Measurements from ENCODE around the gene BTBD17. TPM values are rescaled to one million over a fixed set of nuclear protein-coding genes. Genes with fewer than 3 reads are reported as not detected.

BTBD17 gene
- total and polyA plus RNA-seq, 2 experiments from 2014 or later, result 1.9 to 5.0 TPM

GRCh38 chr17:74318391-74318790 is 43.3 kb downstream of the BTBD17 start:
- no peaks in the 10 kb centered on the region for H3K36me3 Mint-ChIP-seq (ENCODE audit: low read depth)

More at GRCh38 chr17:74318391-74318790, 43.3 kb downstream of the BTBD17 start:
- no peak for DNase-seq (ENCODE audit: low spot score)
- no peak overlapping the region for H2AFZ ChIP-seq
- no peak for ATAC-seq
- H3F3A ChIP-seq (replicated peaks; ENCODE audit: low read depth), result no peaks in the 10 kb centered on the region
- H3K4me2 ChIP-seq, result no peak overlapping the region
- no peaks in the 10 kb centered on the region for H3K27me3 ChIP-seq (ENCODE audit: insufficient read depth)
- Mint-ChIP-seq H3K27ac (no peak overlapping the region), H3K9me3 (no peaks in the 10 kb centered on the region; the same call in 2 of the 3 replicates), H3K4me1 (no peaks in the 10 kb centered on the region), H3K4me3 (no peak overlapping the region), H3K27me3 (ENCODE audit: insufficient read depth, low read depth, poor library complexity) (peaks cover 13% of the 10 kb centered on the region)
- no peaks in the 10 kb centered on the region for H3K4me1 ChIP-seq (ENCODE audit: insufficient read depth)
- TF ChIP-seq ETS1 (IDR thresholded peaks at IDR 0.05) (no peak), EZH2phosphoT487 (IDR thresholded peaks at IDR 0.05; ENCODE audit: unreplicated experiment) (no peak), NANOG (IDR thresholded peaks at IDR 0.05; ENCODE audit: borderline replicate concordance) (no peak), CTCF (conservative IDR thresholded peaks at IDR 0.05; ENCODE audit: low read depth in 2 of 2) (no peak), ZNF331 (CRISPR knock-in tag; IDR thresholded peaks at IDR 0.05; ENCODE audit: low read depth) (no peak), ZNF114 (CRISPR knock-in tag; IDR thresholded peaks at IDR 0.05) (no peak), STAT1 (IDR thresholded peaks at IDR 0.05; ENCODE audit: unreplicated experiment) (no peak), EZH2 (IDR thresholded peaks at IDR 0.05; ENCODE audit: low read depth, unreplicated experiment) (no peak), POLR2AphosphoS5 (IDR thresholded peaks at IDR 0.05; ENCODE audit: low read depth) (no peak), REST (IDR thresholded peaks at IDR 0.05; ENCODE audit: unreplicated experiment) (no peak), CREB1 (CRISPR knock-in tag; IDR thresholded peaks at IDR 0.05; ENCODE audit: low read depth) (no peak), JUNB (IDR thresholded peaks at IDR 0.05; ENCODE audit: unreplicated experiment) (no peak), ZNF462 (CRISPR knock-in tag; IDR thresholded peaks at IDR 0.05) (no peak)
- no peaks in the 10 kb centered on the region for H3K9me2 ChIP-seq (ENCODE audit: insufficient read depth)
- no peaks in the 10 kb centered on the region for H3K36me3 ChIP-seq (ENCODE audit: insufficient read depth)
- H3K4me3 ChIP-seq, result no peak overlapping the region
- no peak overlapping the region for H3K27ac ChIP-seq (ENCODE audit: low read depth)
- no peaks in the 10 kb centered on the region for H3K79me2 ChIP-seq (replicated peaks; ENCODE audit: insufficient read depth)
- H4K20me1 ChIP-seq (replicated peaks; ENCODE audit: insufficient read depth), result no peaks in the 10 kb centered on the region

All from GM23338 (cell line).